Forelimb muscle (tissue), 1 donor: ENCODE data around the gene LRRC71. TPM values are rescaled to one million over a fixed set of nuclear protein-coding genes. Genes with fewer than 3 reads are reported as not detected.

Experiments
- DNase-seq: peaks from one replicate; pipeline ENCODE4 v3.0.0-alpha.2; 2013; ENCODE audit warnings: low read depth
- polyA plus RNA-seq: library from polyadenylated mRNA; unstranded; fragments of 120-200 nt; gene quantifications from one replicate; pipeline ENCODE4 v1.2.1, GENCODE V29; 2013; ENCODE audit not compliant: insufficient read length

LRRC71 gene
- polyA plus RNA-seq, 1 donor, result 1.2 TPM

- no peak for DNase-seq
Measured at GRCh38 chr1:156947127-156947526, 26.7 kb downstream of the LRRC71 start.

- no peak for DNase-seq
Measured at GRCh38 chr1:156947818-156948525, 27.5 kb downstream of the LRRC71 start.

- DNase-seq, result no peak
Measured at GRCh38 chr1:156948708-156949107, 28.3 kb downstream of the LRRC71 start.

- no peak for DNase-seq
Measured at GRCh38 chr1:156949127-156949526, 28.7 kb downstream of the LRRC71 start.

GRCh38 chr1:156951371-156951770 is 30.9 kb downstream of the LRRC71 start:
- no peak for DNase-seq

- DNase-seq, result no peak
Measured at GRCh38 chr1:156953571-156953970, 33.1 kb downstream of the LRRC71 start.

GRCh38 chr1:156956333-156956732 is 35.9 kb downstream of the LRRC71 start:
- no peak for DNase-seq

- no peak for DNase-seq
Measured at GRCh38 chr1:156957634-156958033, 37.2 kb downstream of the LRRC71 start.

- no peak for DNase-seq
Measured at GRCh38 chr1:156958247-156958714, 37.8 kb downstream of the LRRC71 start.

GRCh38 chr1:156959414-156959813 is 39.0 kb downstream of the LRRC71 start:
- no peak for DNase-seq

- no peak for DNase-seq
Measured at GRCh38 chr1:156959925-156960324, 39.5 kb downstream of the LRRC71 start.

GRCh38 chr1:156961709-156962108 is 41.3 kb downstream of the LRRC71 start:
- no peak for DNase-seq

GRCh38 chr1:156963621-156964020 is 43.2 kb downstream of the LRRC71 start:
- no peak for DNase-seq

GRCh38 chr1:156964441-156964840 is 44.0 kb downstream of the LRRC71 start:
- DNase-seq, result no peak

GRCh38 chr1:156969496-156969895 is 49.1 kb downstream of the LRRC71 start:
- no peak for DNase-seq

GRCh38 chr1:156970017-156970416 is 49.6 kb downstream of the LRRC71 start:
- DNase-seq, result no peak

GRCh38 chr1:156973417-156973816 is 53.0 kb downstream of the LRRC71 start:
- DNase-seq, result no peak

- no peak for DNase-seq
Measured at GRCh38 chr1:156975084-156975483, 54.7 kb downstream of the LRRC71 start.

- DNase-seq, result no peak
Measured at GRCh38 chr1:156980551-156980950, 60.1 kb downstream of the LRRC71 start.

Other genes starting within 250 kb of the LRRC71 start
- gene NES, start 243.2 kb upstream of the LRRC71 start, polyA plus RNA-seq, result 945 TPM
- 349 TPM for gene CRABP2, start 215.0 kb upstream of the LRRC71 start, polyA plus RNA-seq
- 20.7 TPM for gene METTL25B, start 192.2 kb upstream of the LRRC71 start, polyA plus RNA-seq
- gene ISG20L2, start 191.9 kb upstream of the LRRC71 start, polyA plus RNA-seq, result 23.3 TPM
- gene MRPL24, start 179.5 kb upstream of the LRRC71 start, polyA plus RNA-seq, result 63.5 TPM
- 134 TPM for gene HDGF, start 169.0 kb upstream of the LRRC71 start, polyA plus RNA-seq
- gene PRCC, start 153.1 kb upstream of the LRRC71 start, polyA plus RNA-seq, result 65.4 TPM
- gene SH2D2A, start 103.8 kb upstream of the LRRC71 start, polyA plus RNA-seq, result 0.39 TPM
- gene INSRR, start 61.5 kb upstream of the LRRC71 start, polyA plus RNA-seq, result 0.70 TPM
- 0.37 TPM for gene NTRK1, start 59.8 kb upstream of the LRRC71 start, polyA plus RNA-seq
- gene PEAR1, start 26.9 kb upstream of the LRRC71 start, polyA plus RNA-seq, result 21.1 TPM
- 20.0 TPM for gene ARHGEF11, start 125.1 kb downstream of the LRRC71 start, polyA plus RNA-seq
- gene ETV3L, start 179.2 kb downstream of the LRRC71 start, polyA plus RNA-seq, result not detected
- 13.7 TPM for gene ETV3, start 217.8 kb downstream of the LRRC71 start, polyA plus RNA-seq